HG03354 (cell line): ENCODE data around the gene SPATA6L.

Experiments used
- ATAC-seq: cut with Tn5 transposase; IDR thresholded peaks from one replicate; pipeline ENCODE4 v1.9.1; 2021; ENCODE audit warnings: mild to moderate bottlenecking; ENCODE audit not compliant: unreplicated experiment, poor library complexity, severe bottlenecking

Gene SPATA6L

DNA sequence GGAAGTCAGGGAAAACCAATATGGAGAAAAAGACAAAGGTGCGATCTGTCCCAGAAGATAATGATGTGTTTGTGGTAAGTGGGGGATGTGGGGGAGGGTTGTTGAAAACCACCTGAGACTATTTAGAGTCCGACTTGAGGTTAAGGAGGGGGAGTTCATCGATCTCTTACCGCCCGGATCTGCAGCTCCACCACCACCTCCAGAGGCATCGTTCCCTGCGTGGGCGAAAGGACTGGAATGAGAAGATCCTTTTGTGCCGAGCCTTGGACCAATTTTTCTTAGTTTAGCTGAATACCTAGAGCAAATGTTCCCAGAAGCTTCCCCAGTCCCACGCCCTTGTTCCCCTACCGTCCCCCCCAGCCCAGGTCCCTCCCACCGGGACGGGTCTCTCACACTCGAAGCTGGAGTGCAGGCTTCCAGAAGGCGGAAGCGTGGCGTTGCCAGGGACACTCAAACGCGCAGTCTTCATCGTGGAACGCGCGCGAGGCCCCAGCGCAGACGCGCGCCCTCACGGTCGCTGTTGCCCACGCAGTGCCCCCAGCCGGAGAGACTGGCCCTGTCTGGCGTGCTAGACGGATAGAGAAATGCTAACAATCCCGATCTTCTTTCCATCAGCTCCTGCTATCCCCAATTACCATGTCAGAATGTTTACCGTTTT, at the start of gene SPATA6L:
TSS of gene SPATA6L (minus strand) at position 439 of the 658 bp plus-strand sequence. CDS start at position 209, 230 bp downstream.
- ATAC-seq, result no peak

- no peak for ATAC-seq
Measured at GRCh38 chr9:4714266-4715016, 48.2 kb upstream of the SPATA6L start.

GRCh38 chr9:4713849-4714248, 47.6 kb upstream of the SPATA6L start:
- no peak for ATAC-seq

GRCh38 chr9:4709380-4709779, 43.1 kb upstream of the SPATA6L start:
- ATAC-seq, result no peak

DNA sequence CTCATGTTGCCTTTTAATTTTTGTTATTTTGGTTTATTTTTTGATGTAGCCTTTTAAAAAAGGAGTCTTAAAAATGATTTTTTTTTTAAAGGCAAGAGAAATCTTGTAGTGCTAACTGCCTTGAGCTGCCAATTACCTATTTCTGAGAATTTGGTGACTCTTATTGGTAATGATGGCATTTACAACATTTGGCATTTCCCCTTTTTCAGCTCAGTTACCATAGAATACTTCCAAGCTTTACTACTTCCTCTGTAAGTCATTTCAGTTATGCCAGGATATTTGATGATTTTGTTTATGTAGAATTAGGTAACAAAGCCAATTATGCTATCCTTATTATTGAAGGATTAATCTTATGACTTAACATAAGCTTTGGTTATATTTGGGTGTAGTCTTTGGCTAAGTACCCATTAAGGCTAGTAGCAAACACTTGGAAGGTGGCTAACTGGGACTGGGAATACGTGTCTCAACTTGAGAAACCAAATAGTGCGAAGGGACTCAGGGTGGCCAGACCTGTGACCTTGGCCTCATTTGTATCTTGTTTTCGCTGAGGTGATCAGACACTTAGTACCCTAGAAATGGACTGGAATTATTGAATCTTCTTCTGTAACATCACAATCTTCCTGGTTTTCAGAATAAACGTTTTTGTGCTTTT, 40.8 kb upstream of the SPATA6L start:
- no peak for ATAC-seq

DNA sequence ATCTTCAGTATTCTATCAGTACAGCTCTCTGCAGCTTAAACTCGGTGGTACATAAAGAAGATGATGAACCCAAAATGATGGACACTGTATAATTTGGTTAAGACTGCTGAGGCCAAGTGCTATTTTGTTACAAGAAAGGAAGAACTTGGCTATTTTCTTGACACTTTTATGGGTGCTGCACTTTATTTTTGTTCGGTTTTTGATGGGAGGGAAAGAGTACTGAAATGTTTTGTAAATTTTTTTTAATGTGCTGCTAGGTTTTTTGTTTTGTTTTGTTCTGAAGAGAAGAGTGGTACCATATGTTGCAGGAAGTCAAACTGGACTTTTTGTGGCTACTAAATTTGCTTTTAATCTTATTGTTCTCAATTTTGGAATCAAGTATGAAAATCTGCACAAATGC, 39.7 kb upstream of the SPATA6L start:
- ATAC-seq, result no peak

GRCh38 chr9:4704129-4704528, 37.8 kb upstream of the SPATA6L start:
- ATAC-seq, result no peak

GRCh38 chr9:4701526-4701925, 35.2 kb upstream of the SPATA6L start:
- no peak for ATAC-seq

GRCh38 chr9:4700932-4701331, 34.7 kb upstream of the SPATA6L start:
- ATAC-seq, result no peak

DNA sequence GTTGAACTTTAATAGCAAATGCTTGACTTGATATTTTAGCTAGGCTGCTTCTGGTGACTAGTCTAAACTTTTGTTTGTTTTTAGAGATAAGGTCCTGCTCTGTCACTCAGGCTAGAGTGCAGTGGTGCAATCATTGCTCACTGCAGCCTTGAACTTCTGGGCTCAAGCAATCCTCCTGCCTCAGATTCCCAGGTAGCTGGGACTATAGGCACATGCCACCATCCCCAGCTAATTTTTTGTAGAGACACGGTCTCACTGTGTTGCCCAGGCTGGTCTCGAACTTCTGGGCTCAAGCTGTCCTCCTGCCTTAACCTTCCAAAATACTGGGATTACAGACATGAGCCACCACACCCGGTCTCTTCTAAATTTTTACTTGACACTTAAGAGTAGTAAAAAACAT, 33.8 kb upstream of the SPATA6L start:
- ATAC-seq, result no peak

GRCh38 chr9:4691795-4692194, 25.5 kb upstream of the SPATA6L start:
- ATAC-seq, result no peak

DNA sequence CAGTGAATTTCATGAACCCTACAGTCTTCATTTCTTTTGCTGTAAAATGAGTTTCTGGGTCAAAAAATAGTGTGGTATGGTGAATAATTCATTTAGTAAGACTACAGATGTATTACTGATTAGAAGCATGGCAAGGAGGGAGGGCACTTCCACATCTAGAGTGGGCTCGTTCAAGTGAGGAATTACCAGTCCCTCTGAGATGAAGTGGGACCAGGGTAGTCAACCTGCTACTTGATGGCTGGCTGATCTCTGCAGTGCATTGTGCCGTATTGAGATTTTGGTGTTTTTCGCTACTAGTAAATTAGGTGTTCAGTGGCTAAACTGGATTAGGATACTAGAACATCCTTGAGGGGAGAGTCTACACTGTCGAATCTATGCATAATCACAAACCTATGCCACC, 23.9 kb upstream of the SPATA6L start:
- ATAC-seq, result peak; percentile 64

DNA sequence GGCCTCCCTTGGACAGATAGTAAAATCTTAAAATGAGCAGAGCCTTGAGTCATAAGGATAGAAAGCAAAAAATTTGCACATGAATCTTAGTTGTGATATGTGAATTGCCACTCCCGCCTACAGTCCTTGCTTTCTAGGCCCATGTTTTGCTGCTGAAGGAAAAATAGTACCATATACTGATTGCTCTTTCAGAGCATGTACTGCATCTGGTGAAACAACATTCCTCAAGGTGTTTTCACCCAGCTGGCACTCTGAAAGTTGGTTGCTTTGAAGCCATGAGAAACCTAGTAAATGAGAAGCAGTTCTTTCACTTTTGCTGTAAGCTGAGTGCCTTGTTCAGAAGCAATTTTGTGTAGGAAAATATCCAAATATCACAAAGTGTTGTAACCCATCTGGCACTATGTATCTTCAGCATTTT, 23.4 kb upstream of the SPATA6L start:
- ATAC-seq, result peak; percentile 73

DNA sequence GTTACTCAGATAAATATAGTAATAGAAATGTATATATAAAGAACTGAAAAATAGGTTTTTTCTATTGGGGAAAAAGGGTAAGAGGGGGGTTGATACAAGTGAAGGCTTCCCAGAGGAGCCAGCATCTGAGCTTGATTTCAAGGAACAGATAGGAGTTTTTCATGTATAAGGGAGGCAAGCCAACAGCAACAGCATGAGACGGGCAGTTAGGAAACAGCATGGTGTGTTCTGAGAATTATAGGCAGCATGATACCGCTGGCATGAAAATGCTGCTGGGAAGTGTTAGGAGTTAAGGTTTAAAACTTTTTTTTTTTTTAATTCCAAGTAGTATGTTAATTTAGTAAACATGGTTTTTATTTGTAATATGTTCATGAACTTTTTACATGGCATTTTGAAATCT, 22.7 kb upstream of the SPATA6L start:
- ATAC-seq, result no peak

GRCh38 chr9:4686584-4686983, 20.3 kb upstream of the SPATA6L start:
- ATAC-seq, result no peak

DNA sequence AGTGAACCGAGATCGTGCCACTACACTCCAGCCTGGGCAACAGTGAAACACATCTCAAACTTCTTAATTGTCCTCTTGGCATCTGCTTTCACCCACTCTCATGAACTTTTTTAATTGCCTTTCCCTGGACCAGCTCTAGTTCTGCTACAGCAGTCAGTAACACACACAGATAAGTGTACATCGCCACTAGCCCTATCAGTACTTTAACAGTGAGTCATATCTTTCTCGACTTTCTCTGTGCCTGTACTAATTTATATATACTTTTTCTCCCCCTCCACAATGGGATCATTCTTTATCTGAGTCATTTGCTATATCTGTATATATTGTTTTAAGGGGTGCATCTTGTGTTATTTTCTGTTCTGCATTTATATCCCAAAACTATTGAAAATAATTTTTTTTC, 19.8 kb upstream of the SPATA6L start:
- ATAC-seq, result no peak

- no peak for ATAC-seq
Measured at GRCh38 chr9:4684820-4685219, 18.5 kb upstream of the SPATA6L start.

- no peak for ATAC-seq
Measured at GRCh38 chr9:4680750-4681149, 14.5 kb upstream of the SPATA6L start.

- ATAC-seq, result no peak
Measured at GRCh38 chr9:4680173-4680525, 13.9 kb upstream of the SPATA6L start.

DNA sequence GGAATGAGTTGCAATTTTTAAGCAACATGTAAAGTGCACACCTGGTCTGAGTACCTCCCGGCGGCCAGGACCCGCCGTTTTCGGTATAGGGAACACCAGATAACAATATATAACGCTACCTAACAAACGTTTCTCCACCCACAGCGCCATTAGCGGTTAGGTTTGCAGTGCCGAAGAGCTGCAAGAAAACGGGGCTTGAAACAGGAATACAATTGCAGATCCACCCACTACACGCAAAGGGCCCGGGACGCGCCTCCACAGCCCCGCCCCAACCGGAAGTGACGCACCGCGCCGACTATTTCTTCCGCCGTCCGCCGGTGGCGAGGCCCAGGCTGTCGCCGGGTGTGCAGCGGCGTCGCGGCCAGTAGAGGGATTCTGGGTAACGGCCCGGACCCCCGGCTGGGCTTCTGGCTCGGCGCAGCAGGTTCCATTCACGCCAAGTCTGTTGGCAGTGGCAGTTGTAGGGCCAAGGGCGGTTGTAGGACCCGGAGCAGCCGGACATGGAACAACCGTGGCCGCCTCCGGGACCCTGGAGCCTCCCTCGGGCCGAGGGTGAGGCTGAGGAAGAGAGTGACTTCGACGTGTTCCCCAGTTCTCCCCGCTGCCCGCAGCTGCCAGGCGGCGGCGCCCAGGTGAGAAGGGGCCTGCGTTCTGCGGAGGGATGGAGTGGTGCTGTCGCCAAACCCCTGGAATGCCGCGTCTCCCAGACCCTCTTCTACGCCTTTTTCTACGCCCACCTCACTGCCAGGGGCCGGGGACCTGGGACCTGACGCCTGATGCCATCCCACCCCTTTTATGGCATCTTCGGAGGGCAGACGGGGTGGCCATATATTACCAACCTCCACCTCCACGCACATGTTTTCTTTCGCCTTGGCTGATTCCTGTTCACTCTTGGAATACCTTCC, 13.2 kb upstream of the SPATA6L start, which contains the start of gene CDC37L1:
TSS of gene CDC37L1 (plus strand) at position 302 of the 905 bp plus-strand sequence. CDS start at position 501, 199 bp downstream.
- peak; percentile 95 for ATAC-seq
